DMS153 treated with DMSO at 0.1 percent for 48 hours (cell line): Measurements from ENCODE around the gene SEC61B.

Experiments used
- DNase-seq: peaks from one replicate; lab custom pipeline; 2025; ENCODE audit not compliant: unreplicated experiment; lab: John Stamatoyannopoulos, UW

Gene SEC61B

DNA sequence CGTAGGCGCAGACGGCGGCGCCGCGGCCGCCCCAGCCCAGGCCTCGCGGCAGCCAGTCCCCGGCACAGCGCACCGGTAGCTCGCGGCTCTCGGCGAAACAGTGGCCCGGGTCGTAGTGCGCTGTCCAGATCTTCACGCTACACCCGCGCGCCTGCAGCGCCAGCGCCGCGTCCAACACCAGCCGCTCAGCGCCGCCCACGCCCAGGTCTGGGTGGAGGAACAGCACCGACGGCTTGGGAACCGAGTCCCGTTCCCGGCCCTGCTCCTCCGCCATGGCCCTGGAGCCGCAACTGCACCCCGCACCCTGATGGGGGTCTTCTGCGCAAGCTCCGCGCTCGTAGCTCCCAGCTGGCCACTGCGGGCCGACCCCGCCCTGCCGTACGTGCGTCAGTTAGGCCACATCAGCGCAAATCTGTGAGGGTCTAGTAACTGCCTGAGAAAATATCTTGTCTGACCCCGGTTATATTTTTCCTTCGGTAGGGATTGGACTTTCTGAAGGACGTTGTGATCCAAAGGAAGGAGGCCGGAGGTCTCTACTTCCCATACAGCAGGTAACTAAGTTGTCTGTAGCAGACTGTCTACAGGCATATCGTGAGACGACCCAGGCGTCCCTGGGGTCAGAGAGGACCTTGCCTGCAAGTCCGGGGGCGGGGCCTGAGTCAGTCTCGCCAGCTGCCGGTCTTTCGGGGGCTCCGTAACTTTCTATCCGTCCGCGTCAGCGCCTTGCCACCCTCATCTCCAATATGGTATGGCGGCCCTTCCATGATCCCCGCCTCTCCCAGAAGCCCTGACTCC is at the start of gene SEC61B, which contains the start of gene ALG2:
TSS of gene SEC61B (plus strand) at position 662 of the 795 bp plus-strand sequence. CDS start at position 744, 82 bp downstream.
TSS of gene ALG2 (minus strand) at position 322 of the 795 bp plus-strand sequence. CDS start at position 274, 48 bp downstream.
- peak; percentile 98 for DNase-seq

DNA sequence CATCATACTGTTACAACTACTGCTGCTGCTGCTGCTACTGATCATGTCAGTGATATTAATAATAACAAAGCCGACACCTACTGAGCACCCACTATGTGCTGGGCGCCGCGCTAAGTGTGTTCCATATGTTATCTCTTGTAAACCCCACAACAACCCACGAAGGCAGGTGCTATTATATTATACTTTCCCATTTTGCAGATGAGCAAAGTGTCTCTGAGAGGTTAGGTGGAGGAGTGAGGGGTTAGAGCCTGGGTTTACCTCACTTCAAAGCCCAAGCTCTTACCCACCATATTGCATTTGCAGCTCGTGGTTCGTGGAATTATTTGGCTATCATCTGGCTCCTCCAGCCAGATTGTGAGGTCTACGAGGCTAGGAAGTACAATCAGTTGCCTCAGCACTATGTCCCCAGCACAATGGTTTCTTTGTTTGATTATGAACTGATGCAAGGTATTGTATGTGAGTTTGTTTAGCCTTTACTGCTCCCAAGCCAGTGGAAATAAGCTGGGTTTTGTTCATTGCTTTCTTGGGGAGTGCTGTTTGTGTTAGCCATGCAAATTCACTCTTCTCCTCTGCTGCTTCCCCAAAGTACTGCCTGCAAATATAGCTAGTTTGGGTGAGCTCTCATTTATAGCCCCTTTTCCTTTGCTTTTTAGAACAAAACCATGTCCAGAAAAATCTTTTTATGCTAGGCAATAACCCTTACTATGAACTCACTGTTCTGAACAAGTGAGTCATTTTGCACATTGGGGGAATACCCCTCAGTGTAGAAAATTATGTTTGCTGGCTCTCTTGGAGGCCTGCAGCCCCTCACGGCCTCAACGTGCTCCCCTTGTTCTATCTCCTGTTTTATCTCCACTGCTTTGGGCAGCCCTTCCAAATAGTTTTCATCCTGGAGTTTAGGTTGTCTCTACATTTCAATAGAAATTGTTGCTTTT is 48.2 kb upstream of the SEC61B start:
- DNase-seq = peak; percentile 29

DNA sequence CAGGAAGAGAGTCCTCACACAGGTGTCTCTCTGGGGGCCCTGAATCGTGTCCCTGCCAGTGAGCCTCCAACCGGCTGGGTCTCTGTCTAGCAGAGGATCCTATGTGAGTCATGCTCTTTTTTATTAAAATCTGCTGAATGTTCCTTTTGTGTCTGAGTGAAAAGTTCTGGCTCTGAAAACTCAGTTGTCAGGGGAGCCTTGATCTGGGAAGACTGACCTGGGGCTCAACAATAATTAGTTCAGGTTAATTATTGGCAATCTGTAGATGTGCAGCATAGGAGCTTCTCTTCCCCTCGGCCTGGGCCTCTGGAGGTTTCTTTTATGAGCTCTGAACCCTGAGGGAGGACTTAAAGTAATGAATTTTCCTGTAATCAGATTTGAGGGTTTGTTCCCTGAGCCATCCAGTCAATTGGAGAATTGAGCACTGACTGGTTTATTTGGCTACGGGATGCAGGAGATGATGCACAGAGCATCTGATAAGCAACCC is 45.5 kb upstream of the SEC61B start:
- no peak for DNase-seq

DNA sequence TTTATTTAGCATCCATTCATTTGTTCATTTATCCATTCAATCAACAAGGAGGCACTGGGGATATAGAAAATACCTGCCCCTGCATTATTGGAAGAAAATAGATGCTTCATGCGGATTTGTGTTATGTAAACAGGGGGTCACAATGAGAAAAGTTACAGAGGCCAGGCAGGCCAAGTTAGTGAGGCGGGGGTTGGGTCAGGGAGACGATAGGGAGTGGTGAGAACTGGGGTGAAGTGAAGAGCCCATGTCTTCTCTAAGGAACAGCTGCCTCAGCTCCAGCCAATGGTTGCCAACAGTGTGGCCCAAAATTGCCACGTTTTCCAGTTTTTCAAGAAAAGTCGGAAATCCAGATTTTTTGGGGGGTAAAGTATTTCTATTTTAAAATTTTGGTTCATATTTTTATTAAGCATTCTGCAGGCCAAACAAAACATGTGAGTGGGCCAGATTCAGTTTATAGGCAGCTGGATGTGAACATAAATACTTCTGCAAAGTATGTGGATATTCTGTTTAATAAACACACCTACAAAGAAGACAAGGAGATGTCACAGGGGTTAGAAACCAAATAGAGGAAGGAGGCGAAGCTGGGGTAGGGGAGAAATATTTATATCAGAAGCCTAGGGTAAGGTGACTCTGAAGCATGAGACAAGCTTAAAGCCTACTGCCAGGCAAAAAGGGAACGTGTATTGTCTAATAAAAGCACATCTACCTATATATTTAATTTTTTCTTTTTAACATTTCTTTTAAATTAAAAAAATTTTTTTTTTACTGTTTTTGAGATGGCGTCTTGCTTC is 44.3 kb upstream of the SEC61B start:
- DNase-seq = no peak

DNA sequence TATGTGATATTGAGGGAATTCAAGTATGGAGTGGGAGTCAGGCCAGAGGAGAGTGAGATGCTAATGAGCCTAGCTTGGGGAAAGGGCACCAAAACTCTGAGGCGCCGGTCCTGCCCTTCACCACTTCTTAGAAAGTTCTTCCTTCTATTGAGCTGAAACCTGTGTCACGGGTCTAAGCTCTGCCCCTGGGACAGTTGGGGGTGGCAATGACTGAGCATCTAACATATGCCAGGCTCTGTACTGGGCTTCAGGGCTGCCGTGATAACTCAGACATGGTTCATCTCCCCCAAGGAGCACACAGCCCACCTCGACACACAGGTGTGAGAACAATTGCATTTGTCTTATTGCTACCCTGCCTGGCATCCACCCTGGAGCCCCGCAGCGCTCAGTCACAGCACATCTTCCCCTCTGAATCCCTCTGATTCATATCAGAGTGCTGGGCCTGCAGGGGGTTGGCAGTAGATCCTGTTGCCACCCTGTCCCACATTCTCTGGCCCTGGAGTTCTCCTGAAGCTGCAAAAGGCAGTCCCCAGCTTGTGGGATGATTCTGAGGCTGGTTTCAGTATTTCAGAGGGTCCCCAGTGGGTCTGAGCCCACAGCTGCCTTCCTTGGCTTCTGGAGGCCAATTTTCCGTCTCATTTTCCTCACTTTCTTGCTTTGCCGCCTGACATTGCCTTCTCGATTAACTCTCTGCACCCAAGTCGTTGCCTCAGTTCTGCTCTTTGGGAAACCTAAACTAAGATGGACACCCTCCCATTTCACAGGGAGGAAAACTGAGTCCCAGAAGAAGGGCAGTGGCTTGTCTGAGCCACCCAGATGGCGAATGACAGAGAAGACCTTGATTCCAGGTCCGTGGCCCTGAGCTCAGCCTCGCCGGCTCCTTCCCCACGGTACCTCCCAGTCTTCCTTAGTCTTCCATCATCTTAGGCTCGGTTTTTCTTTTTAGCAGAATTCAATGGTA is 42.9 kb upstream of the SEC61B start:
- DNase-seq = no peak

DNA sequence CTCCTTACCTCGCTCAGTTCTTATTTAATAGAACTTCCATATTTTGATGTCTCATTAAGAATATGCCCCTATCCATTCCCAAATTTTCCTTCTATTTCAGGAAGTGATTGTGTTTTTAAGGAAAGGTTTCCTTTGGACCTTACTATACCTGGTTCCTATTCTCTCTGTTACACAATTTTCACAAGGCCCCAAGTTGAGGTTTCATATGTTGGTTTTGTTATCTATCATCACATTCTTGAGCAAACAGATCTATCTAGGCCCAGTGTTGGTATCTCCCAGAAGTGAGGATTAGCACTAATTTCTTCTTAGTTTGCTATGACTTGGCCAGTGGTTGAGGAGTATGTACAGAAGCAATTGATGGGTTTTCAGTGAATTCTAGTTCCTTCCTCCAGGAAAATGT is 41.9 kb upstream of the SEC61B start:
- DNase-seq = no peak

DNA sequence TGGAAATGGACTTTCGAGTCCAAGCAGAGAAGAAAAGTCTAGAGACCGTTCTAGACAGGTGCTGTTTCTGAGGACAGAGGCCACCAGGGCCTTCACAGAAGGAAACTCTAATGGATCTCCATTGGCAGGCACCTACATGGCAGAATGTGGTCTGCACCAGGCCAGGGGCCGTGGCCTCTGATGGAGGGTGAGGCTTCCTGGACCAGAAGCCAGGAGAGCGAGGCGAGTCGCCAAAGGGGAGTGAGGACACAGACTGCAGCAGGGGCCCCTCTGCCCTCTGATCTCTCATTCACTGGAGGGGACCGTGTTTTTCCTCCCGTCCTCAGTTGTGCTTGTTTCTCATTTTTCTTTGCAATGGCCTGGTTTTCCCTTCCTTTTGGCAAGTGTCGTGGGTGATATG is 41.4 kb upstream of the SEC61B start:
- DNase-seq = no peak

DNA sequence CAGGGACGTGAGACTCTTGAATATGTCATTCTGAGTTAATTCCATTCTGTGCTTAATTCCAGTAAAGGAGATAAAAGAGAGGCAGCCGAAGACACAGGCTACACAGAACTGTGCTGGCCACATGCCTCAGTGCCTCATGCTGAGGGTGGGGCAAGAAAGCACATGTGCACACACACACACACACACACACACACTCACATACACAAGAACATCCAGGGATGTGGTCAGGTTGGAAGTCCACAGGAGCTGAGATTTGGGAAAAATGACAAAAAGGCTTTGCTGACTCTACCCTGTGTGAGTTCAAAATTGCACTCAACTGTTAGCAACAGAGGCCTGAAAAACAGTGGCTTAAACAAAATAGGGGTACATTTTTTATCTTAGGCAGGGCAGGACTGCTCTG is 40.9 kb upstream of the SEC61B start:
- no peak for DNase-seq

DNA sequence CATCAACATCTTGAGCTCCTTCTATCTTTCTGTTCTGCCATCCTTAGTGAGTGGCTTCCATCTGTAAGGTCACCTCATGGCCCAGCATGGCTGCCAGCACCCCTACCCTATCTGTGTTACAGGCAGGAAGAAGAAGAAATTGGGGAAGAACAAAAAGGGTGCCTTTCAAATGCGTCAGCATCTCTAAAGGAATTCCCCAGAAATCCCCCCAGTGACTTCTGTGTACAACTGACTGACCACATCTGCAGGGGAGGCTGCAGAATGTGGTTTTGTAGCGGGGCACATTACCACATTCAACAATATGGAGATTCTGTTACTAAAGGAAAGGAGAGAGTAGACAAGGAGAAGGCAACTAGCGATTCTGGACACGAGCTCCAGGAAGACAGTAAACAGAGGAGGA is 40.5 kb upstream of the SEC61B start:
- no peak for DNase-seq

DNA sequence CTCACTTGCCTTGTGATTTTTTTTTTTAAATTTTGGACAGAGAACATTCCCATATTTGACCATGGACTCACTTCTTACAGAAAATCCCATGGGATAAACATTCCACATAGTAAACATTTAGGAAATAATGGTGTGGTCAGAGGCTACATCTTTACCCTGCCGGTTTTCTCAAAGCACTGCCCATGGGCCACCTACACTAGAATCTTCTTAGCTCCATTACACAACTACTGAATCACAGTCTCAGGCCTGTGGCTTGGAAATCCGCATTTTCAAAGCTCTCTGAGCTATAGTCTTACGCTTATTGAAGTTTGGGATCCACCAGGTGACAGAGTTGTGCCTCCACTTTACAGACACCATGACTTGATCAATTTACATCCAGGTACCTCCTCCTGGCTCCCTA is 39.7 kb upstream of the SEC61B start:
- DNase-seq = no peak

DNA sequence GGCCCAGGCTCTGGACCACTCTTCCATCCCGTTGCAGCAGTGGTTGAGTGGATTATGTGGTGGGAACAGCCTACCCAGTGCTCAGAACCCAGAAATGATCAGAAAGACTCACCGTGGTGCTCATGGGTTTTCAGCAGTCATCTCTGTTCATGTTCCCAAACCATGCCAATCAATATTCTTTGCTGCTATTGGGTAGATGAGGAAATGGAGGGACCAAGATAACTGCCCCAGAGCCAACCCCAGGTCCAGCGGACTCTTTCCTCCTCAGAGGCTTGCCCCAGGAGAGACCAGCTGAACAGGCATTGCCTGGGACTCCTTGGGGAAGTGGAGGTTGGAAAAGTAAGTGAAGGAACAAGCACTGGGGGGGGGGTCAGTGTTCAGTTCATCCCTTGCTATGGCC is 38.5 kb upstream of the SEC61B start:
- DNase-seq = no peak

DNA sequence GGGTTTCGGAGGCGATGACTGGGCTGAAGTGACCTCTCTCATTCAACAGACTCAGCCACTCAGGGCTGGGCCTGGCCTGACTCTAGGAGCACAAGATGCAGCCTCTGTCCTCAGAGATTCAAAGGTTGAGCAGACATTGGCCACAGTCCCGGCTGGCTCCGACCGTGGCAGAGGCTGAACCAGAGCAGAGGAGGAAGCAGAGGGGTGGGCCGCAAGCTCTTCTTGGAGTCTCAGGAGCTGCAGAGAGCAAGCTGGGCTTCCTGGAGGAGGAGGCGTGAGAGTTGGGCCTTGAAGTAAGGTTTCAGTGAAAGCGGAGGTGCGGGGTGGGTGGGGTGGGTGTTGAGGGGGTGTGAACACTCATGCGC is 38.0 kb upstream of the SEC61B start:
- DNase-seq = no peak

DNA sequence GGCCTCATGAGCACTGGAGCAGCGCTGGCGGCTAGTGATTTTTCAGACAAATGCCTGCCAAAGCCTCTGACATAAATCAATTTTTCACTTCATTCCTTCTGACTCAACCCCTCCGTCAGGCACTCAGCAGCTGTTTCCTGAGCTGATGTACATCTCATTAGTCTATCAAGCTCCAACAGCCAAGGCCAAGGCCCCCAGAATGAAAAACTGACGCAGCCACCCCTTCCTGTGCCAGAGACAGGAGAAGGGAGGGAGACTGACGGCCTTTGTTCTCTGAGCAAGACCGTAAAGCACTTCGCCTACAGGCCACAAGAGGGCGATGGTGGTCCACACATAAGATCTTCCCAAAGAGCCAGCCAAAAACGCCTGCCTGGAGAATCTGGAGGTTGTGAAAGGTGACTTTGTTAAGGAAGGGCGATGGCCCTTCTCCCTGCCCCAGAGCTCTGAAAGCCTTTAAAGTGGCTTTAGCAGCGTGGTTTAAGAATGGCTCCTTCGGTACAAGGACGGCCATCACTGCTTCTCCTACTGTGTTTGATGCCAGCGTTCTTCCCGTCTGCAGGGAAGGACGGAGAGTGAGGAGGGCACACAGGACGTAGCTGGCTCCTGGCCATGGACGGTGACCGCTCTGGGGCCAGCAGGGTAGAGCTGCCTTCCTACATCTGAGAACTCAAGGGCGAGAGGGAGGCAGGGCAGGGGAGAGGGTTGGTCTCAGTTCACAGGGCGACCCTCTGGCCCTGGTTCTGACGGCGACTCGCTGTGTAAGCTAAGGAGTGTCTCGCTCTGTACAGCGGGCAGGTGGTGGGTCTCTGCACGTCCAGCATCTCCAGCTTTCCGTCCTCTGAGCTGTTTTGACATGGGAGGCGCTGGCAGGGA is 37.4 kb upstream of the SEC61B start:
- peak; percentile 61 for DNase-seq

DNA sequence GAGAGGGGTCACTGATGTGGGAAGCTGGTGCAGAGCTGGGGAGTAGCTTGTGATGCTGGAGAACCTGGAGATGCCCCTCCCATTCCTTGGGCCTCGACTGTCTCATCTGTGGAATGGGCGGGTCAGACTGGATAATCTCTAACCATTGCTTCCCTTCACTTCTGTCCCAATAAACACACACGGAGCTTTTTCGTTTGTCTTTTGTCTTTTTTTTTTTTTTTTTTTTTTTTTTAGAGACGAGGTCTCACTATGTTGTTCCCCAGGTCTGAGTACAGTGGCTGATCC is 36.8 kb upstream of the SEC61B start:
- DNase-seq = no peak

DNA sequence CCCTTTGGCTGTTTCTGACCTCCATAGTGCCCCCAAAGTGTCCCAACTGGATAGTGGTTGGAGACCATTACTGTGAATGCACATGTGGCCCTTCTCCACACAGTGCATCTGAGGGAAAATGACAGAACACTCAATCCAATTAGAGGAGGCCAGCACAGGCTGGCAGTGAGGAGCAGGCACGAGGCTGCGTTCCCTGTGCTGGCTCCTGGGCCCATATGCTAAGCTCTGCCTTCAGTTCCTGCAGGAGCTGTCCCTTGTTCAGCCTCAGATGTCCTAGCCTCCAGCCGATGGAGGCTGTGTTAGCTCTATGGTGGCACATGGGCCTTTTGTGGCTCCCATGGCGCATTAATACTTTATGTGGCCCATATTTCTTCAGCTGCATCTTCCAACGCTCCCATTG is 36.1 kb upstream of the SEC61B start:
- no peak for DNase-seq

DNA sequence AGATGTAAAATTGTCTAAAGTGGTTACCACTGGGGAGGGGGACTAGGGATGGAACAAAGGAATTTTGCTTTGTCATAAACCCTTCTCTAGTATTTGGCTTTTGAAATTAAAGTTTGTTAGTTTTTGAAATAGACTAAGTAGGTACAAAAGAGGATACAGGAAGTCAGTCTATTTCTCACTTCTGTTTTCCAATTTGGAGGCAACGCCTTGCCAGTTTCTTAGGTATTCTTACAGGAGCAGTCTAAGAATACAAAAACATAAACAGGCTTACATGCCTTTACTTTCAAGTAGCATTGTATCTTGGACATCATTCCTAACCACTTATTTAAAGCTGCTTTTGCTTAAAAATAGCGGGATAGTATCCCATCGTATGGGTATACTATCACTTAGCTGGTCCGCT is 34.8 kb upstream of the SEC61B start:
- no peak for DNase-seq

DNA sequence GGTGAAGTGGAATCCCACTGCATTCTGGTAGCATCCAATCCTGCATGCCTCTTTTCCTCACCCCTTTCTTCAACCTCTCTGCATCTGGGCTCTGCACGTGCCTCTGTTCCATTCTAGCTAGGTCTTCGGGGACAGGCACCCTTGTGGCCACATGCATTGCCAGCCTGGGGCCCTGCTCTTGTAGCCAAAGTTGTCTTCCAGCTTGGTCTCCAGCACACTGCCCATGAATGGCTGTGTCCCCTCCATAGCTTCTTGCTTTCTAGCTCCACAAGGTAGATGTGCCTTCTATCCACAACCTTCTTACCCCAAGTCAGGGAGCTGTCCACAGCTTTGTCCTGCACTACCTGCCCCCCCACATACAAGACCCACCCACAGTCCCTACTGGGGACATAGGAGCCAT is 32.9 kb upstream of the SEC61B start:
- no peak for DNase-seq

DNA sequence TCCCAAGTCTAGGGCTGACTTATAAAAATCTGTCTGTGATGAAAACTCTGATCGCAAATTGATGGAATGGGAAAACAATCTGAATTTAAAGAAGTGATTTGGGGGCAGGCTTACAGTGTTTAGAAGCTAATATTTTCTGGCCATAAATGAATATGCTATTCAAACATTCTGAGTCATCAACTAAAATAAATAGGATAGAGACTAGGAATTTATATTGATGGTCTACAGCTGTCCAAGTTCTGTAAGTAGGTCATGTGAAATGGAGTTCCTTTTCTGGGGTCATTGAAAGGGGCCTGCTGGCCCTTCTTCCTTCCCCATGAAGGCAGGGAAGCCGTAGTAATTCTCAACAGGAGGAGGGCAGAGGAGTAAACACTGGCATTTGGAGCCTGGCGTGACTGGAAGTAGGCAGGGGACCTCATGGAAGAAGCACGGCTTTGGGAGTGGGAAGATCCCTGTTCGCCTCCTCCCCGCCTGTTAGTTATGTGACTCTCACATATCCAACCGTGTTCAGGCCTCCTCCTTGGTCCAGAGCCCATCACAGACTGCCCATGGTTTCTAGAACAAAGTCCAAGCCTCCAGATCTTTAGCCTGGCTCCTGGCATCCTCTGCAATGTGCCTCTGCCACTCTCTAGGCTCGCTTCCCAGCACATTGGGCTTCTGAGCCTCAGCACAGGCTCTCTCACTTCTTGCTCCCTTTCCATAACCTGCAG is 32.0 kb upstream of the SEC61B start:
- DNase-seq = no peak
